Measurements from ENCODE around the gene TAS2R43.

- TF ChIP-seq POLR2AphosphoS5 (IDR thresholded peaks at IDR 0.05), result no peak
- TF ChIP-seq, protein P1, sequence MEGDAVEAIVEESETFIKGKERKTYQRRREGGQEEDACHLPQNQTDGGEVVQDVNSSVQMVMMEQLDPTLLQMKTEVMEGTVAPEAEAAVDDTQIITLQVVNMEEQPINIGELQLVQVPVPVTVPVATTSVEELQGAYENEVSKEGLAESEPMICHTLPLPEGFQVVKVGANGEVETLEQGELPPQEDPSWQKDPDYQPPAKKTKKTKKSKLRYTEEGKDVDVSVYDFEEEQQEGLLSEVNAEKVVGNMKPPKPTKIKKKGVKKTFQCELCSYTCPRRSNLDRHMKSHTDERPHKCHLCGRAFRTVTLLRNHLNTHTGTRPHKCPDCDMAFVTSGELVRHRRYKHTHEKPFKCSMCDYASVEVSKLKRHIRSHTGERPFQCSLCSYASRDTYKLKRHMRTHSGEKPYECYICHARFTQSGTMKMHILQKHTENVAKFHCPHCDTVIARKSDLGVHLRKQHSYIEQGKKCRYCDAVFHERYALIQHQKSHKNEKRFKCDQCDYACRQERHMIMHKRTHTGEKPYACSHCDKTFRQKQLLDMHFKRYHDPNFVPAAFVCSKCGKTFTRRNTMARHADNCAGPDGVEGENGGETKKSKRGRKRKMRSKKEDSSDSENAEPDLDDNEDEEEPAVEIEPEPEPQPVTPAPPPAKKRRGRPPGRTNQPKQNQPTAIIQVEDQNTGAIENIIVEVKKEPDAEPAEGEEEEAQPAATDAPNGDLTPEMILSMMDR (IDR thresholded peaks at IDR 0.05), result no peak
- TF ChIP-seq POLR2A (IDR thresholded peaks at IDR 0.05), result no peak
These were observed 44.0 kb upstream of the TAS2R43 start for GRCh38 chr12:11136075-11136474.

Measured in upper lobe of left lung (tissue), 4 donors.